Panc1 (cell line): ENCODE measurements around the gene IFNA14. TPM values are rescaled to one million over a fixed set of nuclear protein-coding genes. Genes with fewer than 3 reads are reported as not detected.

Source experiments
- ATAC-seq: fragments of 200-7000 bp; cut with Tn5 transposase; 2 replicates; pipeline ENCODE4 v1.9.1; 2020; ENCODE audit warnings: mild to moderate bottlenecking, moderate library complexity
- BruUV-seq: library from RNA; stranded (reverse); fragments of 400-500 nt; replicated peaks from 2 replicates; lab custom pipeline; 2021; lab: Mats Ljungman, UMichigan
- CTCF ChIA-PET: fragments of 300-600 bp; sonication (Branson Sonifier 250); formaldehyde crosslinking; loops from one replicate; lab custom pipeline; 2022; ENCODE audit warnings: antibody characterized with exemption; lab: Charles Lee
- POLR2A ChIA-PET: fragments of 300-600 bp; sonication (Branson Sonifier 250); formaldehyde crosslinking; loops from one replicate; lab custom pipeline; 2022; ENCODE audit warnings: antibody characterized with exemption; lab: Charles Lee
- DNase-seq: peaks from one replicate; pipeline ENCODE4 v3.0.0-alpha.2; 2010; ENCODE audit warnings: low read depth, low spot score
- H3K27ac ChIP-seq: 2 replicates; pipeline ENCODE4 v1.5.1; 2011; ENCODE audit warnings: mild to moderate bottlenecking, low read length, inconsistent platforms
- H3K27me3 ChIP-seq: fragments of 200-500 bp; sonication (Bioruptor generic); 2 replicates; pipeline ENCODE4 v1.6.0; 2014; ENCODE audit warnings: low read length, inconsistent platforms; ENCODE audit not compliant: control insufficient read depth, insufficient read depth
- H3K36me3 ChIP-seq: fragments of 200-500 bp; sonication (Bioruptor generic); 2 replicates; pipeline ENCODE4 v1.5.1; 2014; ENCODE audit warnings: inconsistent platforms, mild to moderate bottlenecking, low read length, moderate library complexity; ENCODE audit not compliant: control insufficient read depth, insufficient read depth
- H3K4me1 ChIP-seq: 2 replicates; pipeline ENCODE4 v1.5.1; 2011; ENCODE audit warnings: inconsistent platforms, mild to moderate bottlenecking, low read length, moderate library complexity; ENCODE audit not compliant: control insufficient read depth, insufficient read depth
- H3K4me3 ChIP-seq, 2 experiments: 2 replicates each; pipeline ENCODE4 v1.5.1; 2011 to 2012; ENCODE audit warnings: low read depth in 2 of 2, low read length in 2 of 2, mild to moderate bottlenecking in 2 of 2, inconsistent platforms in 1 of 2, moderate library complexity in 1 of 2
- H3K9me3 ChIP-seq: fragments of 200-500 bp; sonication (Bioruptor generic); 2 replicates; pipeline ENCODE4 v1.5.1; 2014; ENCODE audit warnings: low read depth, mild to moderate bottlenecking, inconsistent platforms, low read length, moderate library complexity; ENCODE audit not compliant: control insufficient read depth, insufficient read depth
- POLR2AphosphoS5 ChIP-seq: IDR thresholded peaks from 2 replicates; pipeline ENCODE4 v1.6.1; 2012; ENCODE audit warnings: mild to moderate bottlenecking, low read depth, low read length, moderate library complexity
- SIN3A ChIP-seq: IDR thresholded peaks from 2 replicates; pipeline ENCODE4 v1.6.1; 2012; ENCODE audit warnings: low read depth, mild to moderate bottlenecking, low read length, moderate library complexity, borderline replicate concordance; ENCODE audit not compliant: insufficient read depth
- TCF7L2 ChIP-seq: IDR thresholded peaks from 2 replicates; pipeline ENCODE4 v1.6.1; 2011; ENCODE audit warnings: mild to moderate bottlenecking, low read depth, low read length, inconsistent platforms
- in situ Hi-C: cut with HindIII; loops from 2 replicates; pipeline ENCODE4 v1.10.0; 2016; ENCODE audit warnings: low sequenced_read_pairs, low pct_unique_long_range_greater_than_20kb
- intact Hi-C: fragments of 100-400 bp; cut with micrococcal nuclease; formaldehyde crosslinking; loops from one replicate; pipeline ENCODE4 v1.10.0; 2022; ENCODE audit not compliant: unreplicated experiment
- total RNA-seq: library from RNA; stranded (reverse); gene quantifications from one replicate; pipeline ENCODE4 v1.2.1, GENCODE V29; 2021; ENCODE audit not compliant: unreplicated experiment
- TF ChIP-seq, protein P1 (sequence below): fragments of 450-650 bp; IDR thresholded peaks from 2 replicates; pipeline ENCODE4 v1.5.1; 2017; ENCODE audit warnings: mild to moderate bottlenecking
- TF ChIP-seq, protein P2 (sequence below), 2 experiments: IDR thresholded peaks; 2 replicates each; pipeline ENCODE4 v1.6.1; 2011 to 2012; ENCODE audit warnings: low read depth in 2 of 2, control low read depth in 1 of 2, low read length in 1 of 2, mild to moderate bottlenecking in 1 of 2, moderate library complexity in 1 of 2; ENCODE audit not compliant: insufficient read depth in 1 of 2

IFNA14 gene
- total RNA-seq, 1 experiment from 2014 or later, result not detected

DNA sequence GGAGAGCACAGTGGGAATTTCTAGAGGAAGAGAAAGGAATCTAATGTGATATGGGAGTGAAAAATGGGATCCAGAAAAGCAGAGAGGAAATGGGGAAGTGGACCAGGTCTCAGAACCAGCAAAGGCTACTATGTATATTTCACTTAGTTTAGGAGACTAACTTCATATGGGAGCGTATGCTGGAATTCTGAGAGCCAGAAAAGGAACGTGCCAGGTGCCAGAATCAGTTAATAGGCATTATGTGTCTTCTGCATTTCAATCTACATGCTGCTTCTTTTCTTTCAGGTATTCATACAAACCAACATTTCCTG, 28.5 kb upstream of the IFNA14 start:
- TF ChIP-seq, protein P1, sequence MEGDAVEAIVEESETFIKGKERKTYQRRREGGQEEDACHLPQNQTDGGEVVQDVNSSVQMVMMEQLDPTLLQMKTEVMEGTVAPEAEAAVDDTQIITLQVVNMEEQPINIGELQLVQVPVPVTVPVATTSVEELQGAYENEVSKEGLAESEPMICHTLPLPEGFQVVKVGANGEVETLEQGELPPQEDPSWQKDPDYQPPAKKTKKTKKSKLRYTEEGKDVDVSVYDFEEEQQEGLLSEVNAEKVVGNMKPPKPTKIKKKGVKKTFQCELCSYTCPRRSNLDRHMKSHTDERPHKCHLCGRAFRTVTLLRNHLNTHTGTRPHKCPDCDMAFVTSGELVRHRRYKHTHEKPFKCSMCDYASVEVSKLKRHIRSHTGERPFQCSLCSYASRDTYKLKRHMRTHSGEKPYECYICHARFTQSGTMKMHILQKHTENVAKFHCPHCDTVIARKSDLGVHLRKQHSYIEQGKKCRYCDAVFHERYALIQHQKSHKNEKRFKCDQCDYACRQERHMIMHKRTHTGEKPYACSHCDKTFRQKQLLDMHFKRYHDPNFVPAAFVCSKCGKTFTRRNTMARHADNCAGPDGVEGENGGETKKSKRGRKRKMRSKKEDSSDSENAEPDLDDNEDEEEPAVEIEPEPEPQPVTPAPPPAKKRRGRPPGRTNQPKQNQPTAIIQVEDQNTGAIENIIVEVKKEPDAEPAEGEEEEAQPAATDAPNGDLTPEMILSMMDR, result no peak
- TF ChIP-seq POLR2AphosphoS5, result no peak
- TF ChIP-seq, protein P2, sequence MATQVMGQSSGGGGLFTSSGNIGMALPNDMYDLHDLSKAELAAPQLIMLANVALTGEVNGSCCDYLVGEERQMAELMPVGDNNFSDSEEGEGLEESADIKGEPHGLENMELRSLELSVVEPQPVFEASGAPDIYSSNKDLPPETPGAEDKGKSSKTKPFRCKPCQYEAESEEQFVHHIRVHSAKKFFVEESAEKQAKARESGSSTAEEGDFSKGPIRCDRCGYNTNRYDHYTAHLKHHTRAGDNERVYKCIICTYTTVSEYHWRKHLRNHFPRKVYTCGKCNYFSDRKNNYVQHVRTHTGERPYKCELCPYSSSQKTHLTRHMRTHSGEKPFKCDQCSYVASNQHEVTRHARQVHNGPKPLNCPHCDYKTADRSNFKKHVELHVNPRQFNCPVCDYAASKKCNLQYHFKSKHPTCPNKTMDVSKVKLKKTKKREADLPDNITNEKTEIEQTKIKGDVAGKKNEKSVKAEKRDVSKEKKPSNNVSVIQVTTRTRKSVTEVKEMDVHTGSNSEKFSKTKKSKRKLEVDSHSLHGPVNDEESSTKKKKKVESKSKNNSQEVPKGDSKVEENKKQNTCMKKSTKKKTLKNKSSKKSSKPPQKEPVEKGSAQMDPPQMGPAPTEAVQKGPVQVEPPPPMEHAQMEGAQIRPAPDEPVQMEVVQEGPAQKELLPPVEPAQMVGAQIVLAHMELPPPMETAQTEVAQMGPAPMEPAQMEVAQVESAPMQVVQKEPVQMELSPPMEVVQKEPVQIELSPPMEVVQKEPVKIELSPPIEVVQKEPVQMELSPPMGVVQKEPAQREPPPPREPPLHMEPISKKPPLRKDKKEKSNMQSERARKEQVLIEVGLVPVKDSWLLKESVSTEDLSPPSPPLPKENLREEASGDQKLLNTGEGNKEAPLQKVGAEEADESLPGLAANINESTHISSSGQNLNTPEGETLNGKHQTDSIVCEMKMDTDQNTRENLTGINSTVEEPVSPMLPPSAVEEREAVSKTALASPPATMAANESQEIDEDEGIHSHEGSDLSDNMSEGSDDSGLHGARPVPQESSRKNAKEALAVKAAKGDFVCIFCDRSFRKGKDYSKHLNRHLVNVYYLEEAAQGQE (IDR thresholded peaks at IDR 0.05; ENCODE audit: insufficient read depth in 1 of 2, low read depth in 2 of 2, low read length in 1 of 2), result no peak
- no peak for TF ChIP-seq SIN3A
- TF ChIP-seq TCF7L2, result no peak
- intact Hi-C loops (no loop called here), in situ Hi-C loops (no loop called here)
- ATAC-seq (no peak), DNase-seq (no peak)
- no peaks in the 10 kb centered on the region for H3K27me3 ChIP-seq
- POLR2A ChIA-PET, result no interaction called here
- no peak overlapping the region for H3K27ac ChIP-seq
- no peaks in the 10 kb centered on the region for H3K9me3 ChIP-seq
- CTCF ChIA-PET, result no interaction called here
- no peaks in the 10 kb centered on the region for H3K4me1 ChIP-seq
- BruUV-seq, result no TSS peak
- no peak overlapping the region for H3K4me3 ChIP-seq
- H3K36me3 ChIP-seq, result no peaks in the 10 kb centered on the region

DNA sequence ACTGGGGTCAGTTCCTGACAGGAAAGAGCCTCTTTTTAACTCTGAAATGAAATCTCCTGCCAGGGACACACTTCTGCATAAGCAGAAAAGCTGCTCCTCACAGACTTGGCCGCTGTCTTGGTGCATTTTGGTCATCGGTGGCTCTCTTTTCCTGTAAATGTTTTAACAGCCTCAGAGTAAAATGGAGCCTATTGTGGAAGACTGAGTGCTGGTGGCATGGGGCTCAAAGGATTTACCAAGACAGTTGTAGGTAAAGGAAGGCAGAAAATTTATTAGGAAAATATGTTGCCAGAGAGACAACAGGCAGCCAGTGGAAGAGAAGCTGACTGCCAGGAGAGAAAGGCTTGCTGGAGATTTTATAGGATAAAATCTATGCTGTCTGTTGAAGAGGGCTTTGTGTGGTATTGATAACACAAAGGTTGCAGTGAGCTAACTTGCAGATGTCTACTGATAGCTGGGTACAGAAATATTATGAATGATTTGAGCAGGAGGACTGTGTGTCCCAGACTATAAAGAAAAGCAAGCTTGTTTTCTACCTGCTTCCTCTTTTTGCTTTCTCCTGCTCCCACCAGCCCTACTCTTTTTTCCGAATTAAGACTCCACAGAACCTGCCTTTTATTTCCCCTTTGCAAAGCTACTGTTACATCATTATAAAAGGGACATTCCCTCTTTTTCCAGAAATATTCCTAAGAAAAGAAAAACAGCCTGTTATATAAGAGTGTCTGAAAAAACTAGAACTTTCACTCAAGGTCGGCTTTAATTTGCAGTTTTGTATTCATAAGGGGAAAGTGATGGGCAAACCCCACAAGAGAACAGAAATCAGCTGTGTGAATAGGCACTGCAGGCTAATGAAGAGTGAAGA, 27.9 kb upstream of the IFNA14 start:
- no peak overlapping the region for H3K27ac ChIP-seq
- TF ChIP-seq TCF7L2 (no peak), POLR2AphosphoS5 (no peak), SIN3A (no peak)
- TF ChIP-seq, protein P1, result no peak
- TF ChIP-seq, protein P2 (IDR thresholded peaks at IDR 0.05; ENCODE audit: insufficient read depth in 1 of 2, low read depth in 2 of 2, low read length in 1 of 2), result no peak
- no peak overlapping the region for H3K4me3 ChIP-seq
- in situ Hi-C loops (no loop called here), intact Hi-C loops (no loop called here)
- no peaks in the 10 kb centered on the region for H3K27me3 ChIP-seq
- ChIA-PET POLR2A (no interaction called here), CTCF (no interaction called here)
- H3K36me3 ChIP-seq, result no peaks in the 10 kb centered on the region
- no peaks in the 10 kb centered on the region for H3K4me1 ChIP-seq
- no TSS peak for BruUV-seq
- DNase-seq (no peak), ATAC-seq (no peak)
- H3K9me3 ChIP-seq, result no peaks in the 10 kb centered on the region
